Neutrophil (primary cell): Measurements from ENCODE around the gene RAB5IF.

Experiments used
- H3K27ac ChIP-seq: fragments of 200-600 bp; sonication (generic); 2 replicates; pipeline ENCODE4 v1.5.1; 2016; ENCODE audit warnings: mild to moderate bottlenecking, moderate library complexity
- H3K27me3 ChIP-seq: fragments of 200-600 bp; sonication (generic); 2 replicates; pipeline ENCODE4 v1.6.0; 2016; ENCODE audit warnings: mild to moderate bottlenecking
- H3K36me3 ChIP-seq: fragments of 200-600 bp; sonication (generic); 2 replicates; pipeline ENCODE4 v1.5.1; 2017
- H3K4me1 ChIP-seq, 2 experiments: fragments of 200-600 bp in 1 of 2; sonication (generic) in 1 of 2; 1 replicate in 1 of 2; 2 replicates in 1 of 2; pipeline versions ENCODE4 v1.5.1 to v1.6.1; 2013 to 2016; ENCODE audit warnings: low read depth in 1 of 2, low read length in 1 of 2, mild to moderate bottlenecking in 1 of 2, moderate library complexity in 1 of 2; ENCODE audit not compliant: control insufficient read depth in 1 of 2, insufficient read depth in 1 of 2
- H3K4me3 ChIP-seq, 2 experiments: fragments of 200-600 bp in 1 of 2; sonication (generic) in 1 of 2; 1 replicate in 1 of 2; 2 replicates in 1 of 2; pipeline ENCODE4 v1.5.1; 2013 to 2016; ENCODE audit warnings: low read depth in 1 of 2, low read length in 1 of 2, mild to moderate bottlenecking in 1 of 2, moderate library complexity in 1 of 2
- H3K9me3 ChIP-seq: fragments of 200-600 bp; sonication (generic); 2 replicates; pipeline ENCODE4 v1.5.1; 2016
- CTCF ChIP-seq: fragments of 200-600 bp; sonication (generic); IDR thresholded peaks from 2 replicates; pipeline ENCODE4 v1.5.1; 2016; ENCODE audit warnings: antibody characterized with exemption

Gene RAB5IF

GRCh38 chr20:36591854-36592641, 13.5 kb upstream of the RAB5IF start:
- Histone ChIP-seq H3K36me3 (no peaks in the 10 kb centered on the region), H3K27me3 (no peaks in the 10 kb centered on the region), H3K4me3 (no peak overlapping the region), H3K27ac (no peak overlapping the region), H3K9me3 (no peaks in the 10 kb centered on the region), H3K4me1 (peaks cover 5% of the 10 kb centered on the region in 2 experiments)
- TF ChIP-seq CTCF = no peak

GRCh38 chr20:36593347-36593929, 12.1 kb upstream of the RAB5IF start:
- no peaks in the 10 kb centered on the region for H3K27me3 ChIP-seq
- H3K4me1 ChIP-seq = peaks cover 3% of the 10 kb centered on the region in 2 experiments
- no peak for TF ChIP-seq CTCF
- H3K27ac ChIP-seq = no peak overlapping the region
- H3K4me3 ChIP-seq = no peak overlapping the region
- no peaks in the 10 kb centered on the region for H3K36me3 ChIP-seq
- H3K9me3 ChIP-seq = no peaks in the 10 kb centered on the region

- peaks cover 17 to 19% of the 10 kb centered on the region in 2 experiments for H3K4me1 ChIP-seq
- no peaks in the 10 kb centered on the region for H3K9me3 ChIP-seq
- no peaks in the 10 kb centered on the region for H3K27me3 ChIP-seq
- no peak for TF ChIP-seq CTCF
- H3K36me3 ChIP-seq = no peaks in the 10 kb centered on the region
- no peak overlapping the region for H3K4me3 ChIP-seq
- H3K27ac ChIP-seq = peak overlapping the region; percentile 61
Observed at GRCh38 chr20:36599912-36600345, 5.7 kb upstream of the RAB5IF start.

- H3K4me3 ChIP-seq = no peak overlapping the region
- TF ChIP-seq CTCF = no peak
- no peak overlapping the region for H3K27ac ChIP-seq
- no peaks in the 10 kb centered on the region for H3K27me3 ChIP-seq
- no peaks in the 10 kb centered on the region for H3K9me3 ChIP-seq
- peaks cover 23 to 25% of the 10 kb centered on the region in 2 experiments for H3K4me1 ChIP-seq
- H3K36me3 ChIP-seq = no peaks in the 10 kb centered on the region
Observed at GRCh38 chr20:36601540-36601939, 4.0 kb upstream of the RAB5IF start.

GRCh38 chr20:36604952-36605398, 604 bp upstream of the RAB5IF start:
- H3K27me3 ChIP-seq = no peaks in the 10 kb centered on the region
- peaks cover 24% of the 10 kb centered on the region for H3K36me3 ChIP-seq
- peaks cover 33 to 42% of the 10 kb centered on the region in 2 experiments for H3K4me1 ChIP-seq
- no peak for TF ChIP-seq CTCF
- peak overlapping the region; percentile 92 to 98 for H3K4me3 ChIP-seq
- no peaks in the 10 kb centered on the region for H3K9me3 ChIP-seq
- peak overlapping the region; percentile 94 for H3K27ac ChIP-seq
